GM12878 (cell line): ENCODE results near the gene SIN3A. TPM values are rescaled to one million over a fixed set of nuclear protein-coding genes. Genes with fewer than 3 reads are reported as not detected.

Experiments
- ATAC-seq: fragments of 200-7000 bp; cut with Tn5 transposase; 3 replicates; pipeline ENCODE4 v1.9.1; 2020; ENCODE audit warnings: mild to moderate bottlenecking, moderate library complexity
- BruUV-seq: library from RNA; stranded (reverse); fragments of 400-500 nt; replicated peaks from 2 replicates; lab custom pipeline; 2021; lab: Mats Ljungman, UMichigan
- CTCF ChIA-PET: fragments of 300-600 bp; sonication (Branson Sonifier 250); formaldehyde crosslinking; extraction: SDS; loops from one replicate; lab custom pipeline; 2021; ENCODE audit warnings: inconsistent platforms; lab: Yijun Ruan, JAX
- POLR2A ChIA-PET: fragments of 350-600 bp; formaldehyde crosslinking; extraction: SDS; loops from one replicate; lab custom pipeline; 2021; ENCODE audit warnings: inconsistent platforms; lab: Charles Lee
- RAD21 ChIA-PET: fragments of 300-600 bp; sonication (Branson Sonifier 250); formaldehyde crosslinking; loops from one replicate; lab custom pipeline; 2023; ENCODE audit warnings: antibody characterized with exemption; ENCODE audit not compliant: unreplicated experiment; lab: Charles Lee
- SMC1A ChIA-PET: fragments of 300-600 bp; sonication (Branson Sonifier 250); formaldehyde crosslinking; loops from one replicate; lab custom pipeline; 2023; ENCODE audit not compliant: unreplicated experiment, uncharacterized antibody; lab: Charles Lee
- DNase-seq: peaks from one replicate; pipeline ENCODE4 v3.0.0-alpha.2; 2011; ENCODE audit warnings: low read depth, low spot score
- FAIRE-seq: peaks from 3 replicates; lab custom pipeline; 2011; peaks lifted over from hg19 to GRCh38; lab: Jason Lieb, UNC
- H2AFZ ChIP-seq: 2 replicates; pipeline ENCODE4 v1.6.0; 2011; ENCODE audit warnings: low read depth, low read length, control low read depth; ENCODE audit not compliant: control insufficient read depth
- H3K27ac ChIP-seq: 2 replicates; pipeline ENCODE4 v1.5.1; 2011; ENCODE audit warnings: control low read depth; ENCODE audit not compliant: control insufficient read depth, insufficient read depth
- H3K27me3 ChIP-seq, 2 experiments: replicated peaks in 1 of 2; 2 replicates each; pipeline versions ENCODE4 v1.6.0 to v1.6.1; 2011; ENCODE audit warnings: low read length in 1 of 2; ENCODE audit not compliant: control insufficient read depth in 2 of 2, insufficient read depth in 2 of 2
- H3K36me3 ChIP-seq, 2 experiments: 2 replicates each; pipeline ENCODE4 v1.5.1; 2011; ENCODE audit warnings: low read length in 1 of 2; ENCODE audit not compliant: control insufficient read depth in 2 of 2, insufficient read depth in 2 of 2
- H3K4me1 ChIP-seq: 2 replicates; pipeline ENCODE4 v1.6.1; 2011; ENCODE audit warnings: mild to moderate bottlenecking, low read length, moderate library complexity, mixed read lengths; ENCODE audit not compliant: control insufficient read depth, insufficient read depth
- H3K4me2 ChIP-seq: 2 replicates; pipeline ENCODE4 v1.6.0; 2011; ENCODE audit warnings: control low read depth; ENCODE audit not compliant: control insufficient read depth, insufficient read depth
- H3K4me3 ChIP-seq: fragments of 200-600 bp; sonication (generic); 2 replicates; pipeline ENCODE4 v1.5.1; 2016
- H3K79me2 ChIP-seq: 2 replicates; pipeline ENCODE4 v1.6.0; 2011; ENCODE audit warnings: low read length; ENCODE audit not compliant: control insufficient read depth, insufficient read depth
- H3K9ac ChIP-seq: 2 replicates; pipeline ENCODE4 v1.8.0; 2011; ENCODE audit warnings: low read length, control low read depth, mixed read lengths; ENCODE audit not compliant: control insufficient read depth, insufficient read depth
- H3K9me3 ChIP-seq: replicated peaks from 3 replicates; pipeline ENCODE4 v1.5.1; 2011; ENCODE audit warnings: mild to moderate bottlenecking, low read length; ENCODE audit not compliant: control insufficient read depth, insufficient read depth
- H4K20me1 ChIP-seq: 2 replicates; pipeline ENCODE4 v1.6.0; 2011; ENCODE audit not compliant: control insufficient read depth, insufficient read depth
- ATF7 ChIP-seq: fragments of 450-650 bp; IDR thresholded peaks from 2 replicates; pipeline ENCODE4 v1.6.1; 2016; ENCODE audit warnings: low read depth, mild to moderate bottlenecking
- BMI1 ChIP-seq: fragments of 450-650 bp; IDR thresholded peaks from 2 replicates; pipeline ENCODE4 v1.6.1; 2016; ENCODE audit warnings: mild to moderate bottlenecking, moderate library complexity, borderline replicate concordance
- CBX5 ChIP-seq: sonication (generic); IDR thresholded peaks from 2 replicates; pipeline ENCODE4 v1.6.1; 2016; ENCODE audit warnings: low read depth, moderate library complexity, mild to moderate bottlenecking, inconsistent platforms
- ETV6 ChIP-seq, 2 experiments: fragments of 450-650 bp in 1 of 2; IDR thresholded peaks in 1 of 2; conservative IDR thresholded peaks in 1 of 2; 2 replicates each; pipeline ENCODE4 v1.6.1; 2014; ENCODE audit warnings: antibody characterized with exemption in 1 of 2, borderline replicate concordance in 1 of 2, low read depth in 1 of 2, mild to moderate bottlenecking in 1 of 2, moderate library complexity in 1 of 2
- FOXK2 ChIP-seq: fragments of 450-650 bp; IDR thresholded peaks from 2 replicates; pipeline ENCODE4 v1.6.1; 2017; ENCODE audit warnings: mild to moderate bottlenecking, moderate library complexity
- GATAD2B ChIP-seq: fragments of 450-650 bp; conservative IDR thresholded peaks from 2 replicates; pipeline ENCODE4 v1.6.1; 2017; ENCODE audit warnings: low read depth, mild to moderate bottlenecking, moderate library complexity
- HDGF ChIP-seq: fragments of 450-650 bp; IDR thresholded peaks from 2 replicates; pipeline ENCODE4 v1.6.1; 2016; ENCODE audit warnings: antibody characterized with exemption
- IKZF2 ChIP-seq, 2 experiments: fragments of 450-650 bp; IDR thresholded peaks; 2 replicates each; pipeline ENCODE4 v1.6.1; 2017; ENCODE audit warnings: mild to moderate bottlenecking in 2 of 2, moderate library complexity in 2 of 2
- KLF5 ChIP-seq: fragments of 450-650 bp; IDR thresholded peaks from 2 replicates; pipeline ENCODE4 v1.6.1; 2014; ENCODE audit warnings: mild to moderate bottlenecking; ENCODE audit not compliant: partially characterized antibody
- MEF2B ChIP-seq: fragments of 450-650 bp; IDR thresholded peaks from 2 replicates; pipeline ENCODE4 v1.6.1; 2018; ENCODE audit warnings: mild to moderate bottlenecking, moderate library complexity; ENCODE audit not compliant: partially characterized antibody, poor library complexity, severe bottlenecking
- SREBF2 ChIP-seq: IDR thresholded peaks from 2 replicates; pipeline ENCODE4 v1.6.1; 2012; ENCODE audit warnings: mild to moderate bottlenecking, low read length
- SUZ12 ChIP-seq: fragments of 200-600 bp; sonication (generic); IDR thresholded peaks from one replicate; pipeline ENCODE4 v1.6.1; 2018; ENCODE audit warnings: antibody characterized with exemption, mild to moderate bottlenecking; ENCODE audit not compliant: unreplicated experiment
- TARDBP ChIP-seq: IDR thresholded peaks from 2 replicates; pipeline ENCODE4 v1.6.1; 2016; ENCODE audit warnings: borderline replicate concordance
- ZNF217 ChIP-seq: fragments of 450-650 bp; IDR thresholded peaks from 2 replicates; pipeline ENCODE4 v1.6.1; 2017; ENCODE audit warnings: antibody characterized with exemption, mild to moderate bottlenecking
- ZNF384 ChIP-seq: IDR thresholded peaks from 2 replicates; pipeline ENCODE4 v1.6.1; 2012; ENCODE audit warnings: low read depth, mild to moderate bottlenecking, low read length, improper control_type of control experiment, borderline replicate concordance
- ZSCAN29 ChIP-seq: fragments of 450-650 bp; IDR thresholded peaks from 2 replicates; pipeline ENCODE4 v1.6.1; 2017; ENCODE audit warnings: mild to moderate bottlenecking, moderate library complexity
- ZZZ3 ChIP-seq: IDR thresholded peaks from 2 replicates; pipeline ENCODE4 v1.6.1; 2011; ENCODE audit warnings: low read depth; ENCODE audit not compliant: control insufficient read depth, insufficient read length
- WGBS: methylation state at CpG from one replicate; pipeline ENCODE4 v1.1.6; 2016; ENCODE audit warnings: low lambda C conversion rate; ENCODE audit not compliant: insufficient replicate concordance, insufficient coverage; ENCODE audit errors: missing lambda C conversion rate; 5-methylcytosine and 5-hydroxymethylcytosine counted together
- in situ Hi-C: fragments of 300-500 bp; cut with MboI; formaldehyde crosslinking; loops from 9 replicates; pipeline ENCODE4 v1.14.3; 2018; ENCODE audit warnings: mixed read lengths
- intact Hi-C: fragments of 100-400 bp; cut with micrococcal nuclease; formaldehyde crosslinking; loops from one replicate; pipeline ENCODE4 v1.14.2; 2022; ENCODE audit not compliant: unreplicated experiment
- polyA plus RNA-seq, 11 experiments: library from polyadenylated mRNA; depleted of rRNA in 4 of 11; unstranded in 6 of 11; stranded (reverse) in 5 of 11; fragments of >200 nt; fragmentation: Nextera tagmentation in 4 of 11; fragmentation: Illumina TruSeq in 1 of 11; extraction: Ambion mirVana in 4 of 11; extraction: Trizol in 1 of 11; gene quantifications; 1 replicate in 1 of 11; 2 replicates in 10 of 11; pipeline versions ENCODE4 v1.2.1 to v1.2.3, GENCODE V29; 2011 to 2016; ENCODE audit warnings: inconsistent platforms in 2 of 11, missing spikeins in 2 of 11, low read depth in 1 of 11
- total RNA-seq, 4 experiments: library from RNA; depleted of rRNA in 3 of 4; stranded (reverse); fragments of >200 nt in 3 of 4; fragmentation: Illumina TruSeq in 1 of 4; extraction: Trizol in 1 of 4; gene quantifications; 2 replicates each; pipeline versions ENCODE4 v1.2.1 to v1.2.3, GENCODE V29; 2013 to 2021
- TF ChIP-seq, protein P1 (sequence below): fragments of 150-350 bp; IDR thresholded peaks from 2 replicates; pipeline ENCODE4 v1.6.1; 2014; ENCODE audit warnings: mild to moderate bottlenecking, low read depth, low read length

The SIN3A gene
- total and polyA plus RNA-seq, 10 of the 15 experiments (the other 5 are each of a cell fraction or from before 2014, with no cell fraction given): 6.4 to 62.2 (median 29.2) TPM

DNA sequence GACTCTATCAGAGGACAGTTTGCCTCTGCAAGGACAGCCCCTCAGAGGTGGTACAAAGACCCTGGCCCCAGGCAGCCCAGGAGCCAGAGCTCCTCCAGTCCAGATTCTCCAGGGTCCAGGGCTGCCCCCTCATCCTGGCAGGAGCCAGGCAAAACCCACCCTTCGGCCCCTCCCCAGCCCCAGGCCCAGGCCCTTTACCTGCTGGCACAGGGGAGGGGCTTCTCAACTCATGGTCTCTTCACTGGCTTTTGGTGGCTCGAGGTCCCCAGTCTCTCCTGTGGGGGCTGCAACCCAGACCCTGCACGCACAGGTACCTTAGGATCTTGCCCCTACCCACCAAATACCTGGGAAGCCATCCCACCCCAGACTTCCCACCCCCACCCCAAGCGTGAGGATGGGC lies 96.1 kb downstream of the SIN3A start (continued):
- no peak for TF ChIP-seq ETV6 (conservative IDR thresholded peaks at IDR 0.05 in 1 of 2, IDR thresholded peaks at IDR 0.05 in 1 of 2; ENCODE audit: borderline replicate concordance in 1 of 2, low read depth in 1 of 2)
- TF ChIP-seq HDGF: no peak
- TF ChIP-seq ATF7: no peak
- TF ChIP-seq TARDBP: no peak
- TF ChIP-seq FOXK2: no peak
- no peak for TF ChIP-seq ZZZ3
- no peak for TF ChIP-seq ZNF384
- TF ChIP-seq CBX5: no peak

- ATAC-seq (no peak), FAIRE-seq (no peak), DNase-seq (no peak)
- SMC1A ChIA-PET: interaction anchor here (0.5 kb wide), 1 partner anchor 554 kb away, joined by 3 read pairs; no protein-coding TSS in a partner anchor
- in situ Hi-C loops (no loop called here), intact Hi-C loops (no loop called here)
- 78% methylated on average over 7 of the region's 7 CpGs for WGBS
- RAD21 ChIA-PET: no interaction called here
- H2AFZ ChIP-seq: no peak overlapping the region
- no peaks in the 10 kb centered on the region; a peak in 2 of 4 replicates for H3K36me3 ChIP-seq
- H3K79me2 ChIP-seq: no peaks in the 10 kb centered on the region
- H3K27ac ChIP-seq: no peak overlapping the region
- TF ChIP-seq MEF2B (no peak), CBX5 (no peak), SREBF2 (no peak), ETV6 (conservative IDR thresholded peaks at IDR 0.05 in 1 of 2, IDR thresholded peaks at IDR 0.05 in 1 of 2; ENCODE audit: borderline replicate concordance in 1 of 2, low read depth in 1 of 2) (no peak), ZSCAN29 (no peak), GATAD2B (no peak), SUZ12 (no peak), BMI1 (no peak), ATF7 (no peak), KLF5 (no peak), IKZF2 (IDR thresholded peaks at IDR 0.05) (no peak), ZNF217 (no peak)
- TF ChIP-seq, protein P1, sequence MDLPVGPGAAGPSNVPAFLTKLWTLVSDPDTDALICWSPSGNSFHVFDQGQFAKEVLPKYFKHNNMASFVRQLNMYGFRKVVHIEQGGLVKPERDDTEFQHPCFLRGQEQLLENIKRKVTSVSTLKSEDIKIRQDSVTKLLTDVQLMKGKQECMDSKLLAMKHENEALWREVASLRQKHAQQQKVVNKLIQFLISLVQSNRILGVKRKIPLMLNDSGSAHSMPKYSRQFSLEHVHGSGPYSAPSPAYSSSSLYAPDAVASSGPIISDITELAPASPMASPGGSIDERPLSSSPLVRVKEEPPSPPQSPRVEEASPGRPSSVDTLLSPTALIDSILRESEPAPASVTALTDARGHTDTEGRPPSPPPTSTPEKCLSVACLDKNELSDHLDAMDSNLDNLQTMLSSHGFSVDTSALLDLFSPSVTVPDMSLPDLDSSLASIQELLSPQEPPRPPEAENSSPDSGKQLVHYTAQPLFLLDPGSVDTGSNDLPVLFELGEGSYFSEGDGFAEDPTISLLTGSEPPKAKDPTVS: no peak
- POLR2A ChIA-PET: no interaction called here
- H3K4me2 ChIP-seq: no peak overlapping the region
- H4K20me1 ChIP-seq: no peaks in the 10 kb centered on the region
- no TSS peak for BruUV-seq
- CTCF ChIA-PET: interaction anchor here (2.2 kb wide), 1 partner anchor 14 kb away, joined by 12 read pairs; the partner anchor contains the start of gene MAN2C1
- H3K9ac ChIP-seq: no peak overlapping the region
- H3K4me1 ChIP-seq: peaks cover 6% of the 10 kb centered on the region
- no peaks in the 10 kb centered on the region for H3K27me3 ChIP-seq
- no peak overlapping the region for H3K4me3 ChIP-seq
- peaks cover 4% of the 10 kb centered on the region; the same call in 2 of the 3 replicates for H3K9me3 ChIP-seq
Observed at GRCh38 chr15:75354454-75354853, 97.0 kb downstream of the SIN3A start.
